ENCODE data around the gene IL18. TPM values are rescaled to one million over a fixed set of nuclear protein-coding genes. Genes with fewer than 3 reads are reported as not detected.

The IL18 gene
- total RNA-seq, 1 experiment from 2014 or later: 0.31 TPM

GRCh38 chr11:112160091-112160848, 3.6 kb downstream of the IL18 start:
- no peak overlapping the region for H4K91ac ChIP-seq (ENCODE audit: insufficient read length, low read depth, low read length)
- H3K79me2 ChIP-seq (ENCODE audit: insufficient read depth, low read length): no peaks in the 10 kb centered on the region
- H3K4ac ChIP-seq (ENCODE audit: low read depth, low read length): no peak overlapping the region
- Mint-ChIP-seq H3K36me3 (ENCODE audit: insufficient read depth in 1 of 3, low read depth in 3 of 3) (no peaks in the 10 kb centered on the region), H3K4me1 (peaks cover 7 to 8% of the 10 kb centered on the region in 2 experiments), H3K9me3 (no peaks in the 10 kb centered on the region), H3K27ac (no peak overlapping the region), H3K27me3 (ENCODE audit: low read depth) (no peaks in the 10 kb centered on the region), H3K4me3 (no peak overlapping the region)
- TF ChIP-seq CTCF (conservative IDR thresholded peaks at IDR 0.05): no peak
- no peak overlapping the region for H2BK12ac ChIP-seq (ENCODE audit: insufficient read length, low read depth, low read length)
- no peaks in the 10 kb centered on the region for H3K9me3 ChIP-seq (ENCODE audit: control insufficient read depth, low read depth, low read length)
- WGBS (ENCODE audit: extremely low coverage, insufficient read length, low lambda C conversion rate): no CpG with 5 or more reads among the region's 2 CpGs
- no peak overlapping the region for H3K14ac ChIP-seq (ENCODE audit: insufficient read depth, low read length)
- no peaks in the 10 kb centered on the region for H3K27me3 ChIP-seq (ENCODE audit: insufficient read depth, low read length)
- no peaks in the 10 kb centered on the region for H3K23me2 ChIP-seq (ENCODE audit: insufficient read length, low read depth, low read length, poor library complexity, severe bottlenecking)
- no peak overlapping the region for H2BK20ac ChIP-seq (ENCODE audit: low read depth, low read length, poor library complexity, severe bottlenecking)
- no peak overlapping the region for H3K56ac ChIP-seq (ENCODE audit: insufficient read length, low read depth, low read length)
- H3T11ph ChIP-seq (ENCODE audit: low read length): no peak overlapping the region
- H2BK15ac ChIP-seq (ENCODE audit: low read depth, low read length): no peak overlapping the region
- H3K9ac ChIP-seq (ENCODE audit: extremely low read depth, insufficient read length, low read length): no peak overlapping the region
- no peak overlapping the region for H3K23ac ChIP-seq (ENCODE audit: insufficient read length, low read depth, low read length)
- no peaks in the 10 kb centered on the region for H4K20me1 ChIP-seq (ENCODE audit: control insufficient read depth, insufficient read depth, insufficient read length)
- no peak overlapping the region for H3K18ac ChIP-seq (ENCODE audit: insufficient read length, low read depth, low read length)
- DNase-seq: no peak
- H3K4me1 ChIP-seq (ENCODE audit: insufficient read depth, low read length): no peaks in the 10 kb centered on the region
- no peak overlapping the region for H2AFZ ChIP-seq (ENCODE audit: low read length)
- H2BK5ac ChIP-seq (ENCODE audit: insufficient read length, low read length): no peak overlapping the region
- H2BK120ac ChIP-seq (ENCODE audit: low read depth, low read length, poor library complexity, severe bottlenecking): no peak overlapping the region
- H3K4me2 ChIP-seq (ENCODE audit: insufficient read depth, insufficient read length, low read length): no peak overlapping the region
- H3K27ac ChIP-seq (ENCODE audit: insufficient read length, low read depth, low read length): no peak overlapping the region
- no peak overlapping the region for H2AK5ac ChIP-seq (ENCODE audit: insufficient read length, low read length)
- H3K79me1 ChIP-seq (ENCODE audit: insufficient read depth, low read depth, low read length, poor library complexity, severe bottlenecking): no peaks in the 10 kb centered on the region
- H4K8ac ChIP-seq (replicated peaks; ENCODE audit: insufficient read length, low read depth, low read length): no peak overlapping the region
- H4K5ac ChIP-seq (ENCODE audit: insufficient read length, low read depth, low read length): no peak overlapping the region

Data from H9 (cell line).